ENCODE measurements around the gene BUB1B.
"Not testable (repeated sequence)": the region's sequence is repeated elsewhere in the genome, so short reads cannot be mapped to it uniquely, and the experiment has no call there.

GRCh38 chr15:40124333-40124732 lies 36.5 kb upstream of the BUB1B start:
- TF ChIP-seq POLR2A, POLR2AphosphoS5, EP300 (IDR thresholded peaks at IDR 0.05): not testable (repeated sequence)
- TF ChIP-seq, protein P1, sequence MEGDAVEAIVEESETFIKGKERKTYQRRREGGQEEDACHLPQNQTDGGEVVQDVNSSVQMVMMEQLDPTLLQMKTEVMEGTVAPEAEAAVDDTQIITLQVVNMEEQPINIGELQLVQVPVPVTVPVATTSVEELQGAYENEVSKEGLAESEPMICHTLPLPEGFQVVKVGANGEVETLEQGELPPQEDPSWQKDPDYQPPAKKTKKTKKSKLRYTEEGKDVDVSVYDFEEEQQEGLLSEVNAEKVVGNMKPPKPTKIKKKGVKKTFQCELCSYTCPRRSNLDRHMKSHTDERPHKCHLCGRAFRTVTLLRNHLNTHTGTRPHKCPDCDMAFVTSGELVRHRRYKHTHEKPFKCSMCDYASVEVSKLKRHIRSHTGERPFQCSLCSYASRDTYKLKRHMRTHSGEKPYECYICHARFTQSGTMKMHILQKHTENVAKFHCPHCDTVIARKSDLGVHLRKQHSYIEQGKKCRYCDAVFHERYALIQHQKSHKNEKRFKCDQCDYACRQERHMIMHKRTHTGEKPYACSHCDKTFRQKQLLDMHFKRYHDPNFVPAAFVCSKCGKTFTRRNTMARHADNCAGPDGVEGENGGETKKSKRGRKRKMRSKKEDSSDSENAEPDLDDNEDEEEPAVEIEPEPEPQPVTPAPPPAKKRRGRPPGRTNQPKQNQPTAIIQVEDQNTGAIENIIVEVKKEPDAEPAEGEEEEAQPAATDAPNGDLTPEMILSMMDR (IDR thresholded peaks at IDR 0.05), result not testable (repeated sequence)
